HTERT RPE-1 (cell line): Measurements from ENCODE around the gene LAMA1.
"Not testable (repeated sequence)": the region's sequence is repeated elsewhere in the genome, so short reads cannot be mapped to it uniquely, and the experiment has no call there.

Experiments used
- in situ Hi-C: fragments of 300-500 bp; cut with MboI; formaldehyde crosslinking; loops from 4 replicates; pipeline ENCODE4 v1.14.3; 2020; ENCODE audit warnings: low sequenced_read_pairs

LAMA1 gene

DNA sequence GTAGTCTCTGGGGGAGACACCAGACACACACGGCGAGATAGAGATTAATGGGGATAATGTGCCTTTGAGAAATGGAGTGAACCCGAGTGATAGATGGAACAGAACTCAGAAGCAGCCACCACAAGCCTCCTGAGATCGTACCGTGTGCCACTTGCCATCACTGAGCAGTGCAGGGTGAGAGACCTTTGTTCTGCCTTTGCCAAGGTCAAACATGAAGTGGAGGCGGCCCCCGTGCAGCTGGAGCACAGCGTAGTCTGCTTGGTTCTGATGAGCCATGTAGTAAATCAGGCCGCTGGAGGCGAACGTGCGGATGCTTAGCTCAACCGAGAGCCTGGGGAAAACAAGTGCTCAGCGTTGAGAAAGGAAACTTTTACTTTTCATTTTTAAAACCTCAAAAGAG is 167.0 kb downstream of the LAMA1 start:
- in situ Hi-C loops: no loop called here

DNA sequence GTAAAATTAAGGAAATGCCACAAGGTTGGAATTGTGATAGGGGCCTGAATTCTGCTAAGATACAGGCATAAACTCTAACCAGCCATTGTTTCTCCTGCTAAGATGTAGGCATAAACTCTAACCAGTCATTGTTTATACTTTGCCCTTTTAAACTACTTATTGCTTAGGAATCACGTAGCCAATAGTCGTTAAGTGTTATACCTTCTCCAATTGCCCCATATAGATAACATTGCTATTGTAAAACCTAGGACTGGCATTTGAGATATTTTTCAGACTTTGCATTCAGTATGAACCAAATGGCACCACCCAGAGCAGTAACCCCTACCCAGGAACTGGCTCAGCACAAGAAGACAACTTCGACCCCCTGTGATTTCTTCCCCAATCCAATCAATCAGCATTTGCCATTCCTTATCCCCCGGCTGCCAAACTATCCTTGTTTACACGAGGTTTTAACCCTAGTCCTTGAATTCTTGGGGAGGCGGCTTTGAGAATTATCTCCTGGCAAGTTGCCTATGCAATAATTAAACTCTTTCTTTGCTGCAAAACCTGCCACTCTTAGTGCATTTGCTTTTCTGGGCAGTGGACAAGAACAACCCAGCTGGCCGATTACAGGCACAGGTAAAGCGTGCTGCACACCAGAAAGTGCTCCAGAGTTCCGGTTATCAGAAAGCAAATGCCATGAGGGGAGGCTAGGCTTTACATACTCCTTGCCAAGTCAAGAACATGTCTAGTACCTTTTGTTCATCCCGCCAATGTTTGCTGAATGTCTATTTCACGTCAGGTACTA is 167.6 kb downstream of the LAMA1 start:
- in situ Hi-C loops: no loop called here

DNA sequence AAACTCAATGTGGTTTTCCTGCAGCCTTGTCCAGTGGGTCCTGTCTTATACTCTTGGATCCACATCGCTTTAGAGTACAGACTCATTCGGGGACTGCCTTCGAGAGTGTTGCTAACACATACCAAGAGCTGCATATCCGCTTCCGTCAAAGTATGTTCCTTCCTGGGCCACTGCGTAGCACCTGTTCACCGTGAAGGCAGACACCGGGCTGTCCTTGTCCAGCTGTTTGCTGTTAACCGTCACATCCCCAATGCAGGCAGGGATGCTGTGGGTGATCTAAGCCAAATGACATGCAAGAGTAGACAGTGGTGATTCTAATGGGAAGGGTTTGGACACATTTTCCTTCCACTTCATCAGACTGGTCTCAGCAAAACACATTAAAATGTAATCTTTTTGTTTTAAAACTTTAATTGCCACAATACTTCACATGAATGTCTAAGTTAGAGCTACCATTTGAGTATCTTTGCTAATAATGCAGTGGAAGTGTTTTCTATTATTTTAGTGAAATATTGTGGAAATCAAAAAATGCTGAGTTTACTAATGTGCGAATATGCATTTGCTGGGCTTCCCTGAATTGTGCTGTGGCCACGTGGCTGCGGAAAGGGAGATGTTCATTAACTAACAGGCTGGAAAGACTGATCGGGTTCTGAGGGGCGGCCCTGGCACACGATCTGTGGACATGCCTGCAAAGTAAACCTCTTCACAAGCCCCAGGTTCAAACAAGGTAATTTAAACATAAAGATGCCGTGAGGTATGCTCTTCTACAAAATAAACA is 169.1 kb downstream of the LAMA1 start:
- in situ Hi-C loops: no loop called here

DNA sequence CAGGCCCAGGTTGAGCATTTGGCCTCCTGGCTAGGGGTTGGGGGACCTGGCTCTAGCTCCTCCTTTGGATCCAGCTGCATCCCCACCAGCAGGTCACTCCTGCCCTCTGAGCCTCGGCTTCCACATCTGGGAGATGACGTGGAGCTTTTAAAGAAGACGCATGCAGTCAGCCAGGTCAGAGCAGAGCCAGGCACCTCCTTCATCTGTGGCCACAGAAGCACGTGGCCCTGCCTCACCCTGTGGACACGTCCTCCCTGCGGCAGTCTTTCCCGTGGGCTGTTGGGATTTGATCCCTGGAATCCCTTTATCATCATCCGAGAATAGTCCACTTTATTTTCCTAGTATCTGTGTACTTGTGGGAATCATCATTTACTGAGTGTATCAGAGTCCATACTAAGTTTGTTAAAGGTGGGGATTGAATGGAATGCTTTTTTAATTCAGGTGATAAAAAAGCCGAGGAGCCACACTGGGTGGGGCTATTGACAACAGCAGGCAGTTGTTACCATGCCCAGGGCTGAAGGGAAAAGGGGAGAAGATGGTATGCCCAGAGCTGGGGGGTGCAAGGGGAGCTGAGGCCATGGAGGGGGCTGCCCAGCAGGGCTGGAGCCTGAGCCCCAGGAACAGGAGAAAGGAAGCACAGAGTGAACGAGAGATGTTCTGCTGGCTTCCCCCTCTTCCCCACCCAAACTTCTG is 170.1 kb downstream of the LAMA1 start:
- in situ Hi-C loops: no loop called here

DNA sequence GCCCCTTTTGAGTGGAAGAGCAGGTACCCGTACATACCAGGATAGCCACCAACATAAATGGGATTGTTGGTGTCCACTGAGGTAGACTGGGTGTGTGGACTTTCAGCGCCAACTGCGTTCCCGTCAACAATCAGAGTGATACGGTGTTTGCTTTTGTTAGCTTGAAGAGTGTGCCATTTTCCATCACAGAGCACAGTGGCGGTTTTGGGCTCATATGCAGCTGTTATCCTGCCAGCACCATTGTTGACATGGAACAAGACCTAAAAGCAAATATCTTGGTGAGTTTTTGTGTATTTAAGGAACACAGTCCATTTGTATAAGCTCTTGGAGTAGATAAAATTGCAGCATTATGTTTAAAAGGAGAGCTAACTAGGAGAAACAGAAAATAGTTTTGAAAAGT is 174.5 kb downstream of the LAMA1 start:
- in situ Hi-C loops: no loop called here

DNA sequence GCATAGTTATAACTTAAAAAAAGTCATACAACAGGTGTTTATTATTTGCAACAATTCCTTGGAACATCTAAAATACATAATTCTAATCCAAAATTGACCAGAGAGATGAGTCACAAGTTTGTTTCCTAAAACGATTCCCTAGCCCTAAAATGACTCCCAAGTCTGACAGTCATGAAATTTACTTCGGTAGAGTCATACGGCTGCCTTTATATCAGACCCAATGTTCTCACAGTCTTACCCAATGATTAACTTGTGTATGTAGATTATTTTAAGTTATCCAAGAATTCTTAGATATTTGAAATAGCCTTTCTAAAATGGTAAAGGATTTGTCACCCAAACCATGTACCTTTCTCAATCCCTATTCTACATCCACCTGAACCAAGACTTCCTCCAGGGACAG is 174.9 kb downstream of the LAMA1 start:
- in situ Hi-C loops: no loop called here

DNA sequence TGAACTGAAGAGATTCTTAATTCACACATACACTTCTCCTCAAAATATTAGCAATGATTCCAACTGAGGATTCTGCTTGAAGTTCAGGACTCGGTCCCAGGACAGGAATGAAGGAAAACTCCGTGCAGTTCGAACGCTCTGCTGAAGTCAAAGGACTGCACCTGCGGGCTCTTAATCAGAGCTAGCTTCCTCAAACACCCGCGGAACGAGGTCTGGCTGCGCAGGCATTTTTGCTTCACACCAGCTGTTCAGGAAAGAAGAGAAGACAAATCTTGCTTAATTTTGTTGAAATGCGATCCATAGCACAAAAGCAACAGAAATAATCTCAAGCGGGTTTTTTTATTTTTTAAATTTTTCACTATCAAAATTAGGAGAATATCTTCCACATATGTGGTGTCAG is 175.6 kb downstream of the LAMA1 start:
- in situ Hi-C loops: no loop called here

DNA sequence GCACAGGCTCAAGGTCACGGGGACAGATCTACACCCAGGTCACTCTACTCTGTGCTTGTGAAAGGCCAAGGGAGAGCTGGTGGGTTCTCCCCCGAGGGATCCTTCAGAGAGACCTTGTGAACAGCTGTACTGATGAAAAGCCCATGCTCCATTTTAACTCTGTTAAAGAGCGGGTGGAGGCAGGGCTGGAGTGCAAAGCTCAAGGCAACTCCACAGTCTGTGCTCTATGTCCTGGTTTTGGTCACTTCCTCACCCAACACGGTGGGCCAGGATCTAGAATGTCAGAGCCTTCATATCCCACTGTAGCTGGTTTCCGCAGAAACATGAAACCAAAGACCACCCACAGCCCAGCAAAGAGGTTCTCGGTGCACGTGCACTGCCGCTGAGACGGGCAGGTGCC is 177.1 kb downstream of the LAMA1 start:
- in situ Hi-C loops: no loop called here

DNA sequence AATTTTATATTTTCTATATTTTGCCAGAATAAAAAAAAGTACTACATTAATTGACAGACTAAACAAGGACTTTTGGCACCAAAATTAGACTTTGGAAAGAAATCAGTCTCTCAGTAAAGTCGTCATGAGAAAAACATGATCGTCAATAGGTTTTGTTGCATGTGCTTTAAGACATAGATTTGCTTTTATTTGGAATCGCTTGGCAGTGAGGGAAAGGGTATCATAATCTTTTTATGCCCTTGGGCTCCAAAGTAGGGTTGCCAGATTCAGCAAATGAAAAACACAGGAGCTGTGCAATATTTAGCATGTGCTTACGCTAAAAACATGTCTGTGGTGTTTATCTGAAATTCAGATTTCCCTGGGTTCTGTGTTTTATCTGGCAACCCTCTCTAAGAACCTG is 177.6 kb downstream of the LAMA1 start:
- in situ Hi-C loops: no loop called here

DNA sequence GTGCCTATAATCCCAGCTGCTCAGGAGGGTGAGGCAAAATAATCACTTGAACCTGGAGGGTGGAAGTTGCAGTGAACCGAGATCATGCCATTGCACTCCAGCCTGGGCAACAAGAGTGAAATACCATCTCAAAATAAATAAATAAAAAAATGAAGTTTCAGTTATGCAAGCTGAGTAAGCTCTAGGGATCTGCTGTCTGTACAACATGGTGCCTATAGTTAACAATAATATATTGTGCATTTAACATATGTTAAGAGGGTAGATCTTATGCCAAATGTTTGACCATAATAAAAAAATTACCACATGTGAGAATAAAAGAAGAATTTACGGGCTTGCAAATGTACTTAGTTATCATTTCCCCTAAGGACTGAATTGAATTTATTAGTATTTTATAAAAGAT is 179.2 kb downstream of the LAMA1 start:
- in situ Hi-C loops: not testable (repeated sequence)

DNA sequence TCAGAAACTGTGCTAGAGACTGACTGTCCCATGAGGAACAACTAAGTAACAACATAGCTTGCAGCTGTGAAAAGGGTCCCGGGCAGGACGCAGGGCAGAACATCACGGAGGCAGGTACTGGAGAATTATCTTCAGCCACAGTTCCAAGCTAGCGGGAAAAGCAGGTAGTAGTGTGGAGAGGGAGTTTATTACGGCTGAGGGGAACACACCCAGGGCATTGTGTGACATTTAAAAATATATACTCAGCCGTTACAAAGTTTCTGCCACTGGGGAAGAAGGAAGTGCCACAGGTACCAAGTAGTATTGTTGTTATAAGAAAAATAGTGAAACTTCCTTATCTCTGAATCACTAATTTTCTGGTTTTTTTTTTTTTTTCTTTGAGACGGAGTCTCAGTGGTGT is 179.6 kb downstream of the LAMA1 start:
- in situ Hi-C loops: no loop called here

DNA sequence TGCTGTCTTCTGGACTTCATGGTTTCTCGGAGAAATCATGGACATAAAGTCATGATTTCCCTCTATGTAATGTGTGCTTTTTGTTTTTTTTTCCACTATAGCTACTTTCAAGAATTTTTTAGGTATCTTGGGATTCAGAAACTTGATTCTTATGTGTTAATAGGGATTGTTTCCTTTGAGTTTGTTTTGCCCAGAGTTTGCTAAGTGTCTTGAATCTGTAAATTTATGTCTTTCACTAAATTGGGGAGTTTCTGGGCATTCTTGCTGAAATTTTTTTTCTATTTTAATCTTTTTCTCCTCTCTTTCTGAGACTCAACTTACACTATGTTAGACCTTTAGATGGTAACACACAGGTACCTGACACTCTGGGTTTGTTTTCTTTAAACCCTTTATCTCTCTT is 182.7 kb downstream of the LAMA1 start:
- in situ Hi-C loops: no loop called here

DNA sequence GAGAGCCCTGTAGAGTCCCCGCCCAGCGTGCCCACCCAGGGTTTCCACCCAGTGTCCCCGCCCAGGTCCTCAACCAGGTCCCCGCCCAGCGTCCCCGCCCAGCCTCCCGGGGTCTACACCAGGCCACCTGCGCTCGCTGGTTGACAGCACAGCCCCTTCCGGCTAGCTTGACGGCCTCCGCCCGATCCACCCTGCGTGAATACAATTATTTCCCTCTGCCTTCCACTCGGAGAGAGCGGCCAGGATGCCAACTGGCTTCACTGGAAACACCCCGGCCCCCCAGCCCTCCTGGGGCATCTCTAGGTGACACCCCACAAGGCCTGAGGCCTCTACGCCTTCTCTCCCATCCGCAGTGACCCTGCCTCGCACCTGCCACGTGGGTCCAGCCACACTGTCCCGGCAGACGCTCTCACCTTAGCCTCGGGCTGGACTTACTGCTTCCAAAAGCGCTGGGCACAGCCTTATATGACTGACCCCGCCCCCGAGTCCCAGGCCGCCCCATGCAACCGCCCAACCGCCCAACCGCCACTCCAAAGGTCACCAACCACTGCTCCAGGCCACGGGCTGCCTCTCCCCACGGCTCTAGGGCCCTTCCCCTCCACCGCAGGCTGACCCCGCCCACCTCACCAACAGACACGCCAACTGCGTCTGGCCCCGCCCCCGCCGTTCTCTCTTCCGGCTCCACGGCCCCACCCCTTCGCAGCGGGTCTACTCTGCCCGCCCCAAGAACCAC is 188.1 kb downstream of the LAMA1 start:
- in situ Hi-C loops: no loop called here

DNA sequence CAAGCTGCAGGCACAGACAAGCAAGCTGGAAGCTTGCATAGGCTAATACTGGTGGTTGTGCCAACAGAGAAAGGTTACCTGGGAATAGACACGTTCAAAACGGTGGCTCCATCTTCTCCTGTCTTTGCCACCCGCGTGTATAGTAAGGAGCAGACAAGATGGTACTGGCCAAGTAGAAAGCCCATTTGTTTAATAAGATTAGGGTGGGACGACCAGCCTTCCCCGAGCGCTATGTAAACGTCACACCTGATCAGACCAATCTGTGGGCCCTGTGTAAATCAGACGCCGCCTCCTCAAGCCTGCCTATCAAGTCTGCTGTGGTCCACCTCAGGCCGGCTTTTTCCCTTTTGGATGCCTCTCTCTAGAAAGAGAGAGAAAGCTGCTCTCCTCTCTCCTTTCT is 189.2 kb downstream of the LAMA1 start:
- in situ Hi-C loops: no loop called here

DNA sequence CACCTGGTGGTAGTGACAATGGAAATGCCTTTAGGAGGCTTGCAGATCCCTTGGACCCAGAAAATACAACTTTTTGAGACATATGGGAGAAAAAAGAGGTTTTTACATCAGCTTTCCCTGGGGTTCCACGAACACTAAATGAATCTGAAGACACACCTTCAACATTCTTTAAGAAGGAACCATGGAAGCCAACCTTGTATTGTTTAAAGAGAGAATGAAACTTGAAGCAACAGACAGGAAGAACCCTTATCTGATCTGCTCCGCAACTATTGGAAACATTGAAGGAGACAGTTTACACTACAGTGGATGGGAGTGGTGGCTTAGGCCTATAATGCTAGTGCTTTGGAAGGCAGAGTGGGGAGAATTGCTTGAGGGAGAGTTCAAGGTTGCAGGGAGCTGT is 190.4 kb downstream of the LAMA1 start:
- in situ Hi-C loops: no loop called here

DNA sequence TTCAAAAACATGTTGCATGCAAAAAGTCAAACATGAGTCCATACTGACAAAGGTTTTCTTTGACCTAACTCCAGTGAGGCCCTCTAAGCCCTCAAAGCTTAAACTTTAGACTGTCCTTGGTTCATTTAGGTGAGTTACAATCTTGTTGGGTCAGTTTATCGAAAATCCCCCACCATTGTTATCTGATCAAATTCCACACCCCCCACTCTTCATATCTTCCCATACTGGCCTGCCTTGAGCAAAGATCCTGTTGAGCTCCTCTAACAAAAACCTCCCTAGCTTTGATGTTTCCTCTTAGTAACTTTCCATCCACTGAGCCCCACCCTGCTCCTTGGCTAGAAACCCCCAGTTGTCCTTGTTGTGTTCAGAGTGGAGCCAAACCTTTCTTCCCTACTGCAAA is 194.4 kb downstream of the LAMA1 start:
- in situ Hi-C loops: no loop called here

DNA sequence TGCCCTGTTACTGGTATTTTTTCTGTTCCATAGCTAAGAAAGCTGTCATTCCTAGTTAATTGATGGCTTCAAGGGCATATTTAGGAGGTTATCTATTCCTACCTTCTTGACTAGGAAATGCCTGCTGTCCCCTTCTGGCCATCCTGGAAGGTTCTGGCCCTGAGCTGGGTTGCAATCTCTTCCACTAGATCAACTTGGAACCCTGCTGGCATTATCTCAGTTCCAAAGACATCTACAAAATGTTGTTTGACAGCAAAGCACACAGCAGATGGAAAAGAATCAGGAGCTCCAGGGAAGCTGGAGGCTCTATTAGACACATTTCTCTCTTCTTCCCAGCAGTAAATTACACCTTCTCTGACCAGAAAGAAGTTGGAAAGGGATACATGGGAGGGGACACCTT is 196.0 kb downstream of the LAMA1 start:
- in situ Hi-C loops: no loop called here

DNA sequence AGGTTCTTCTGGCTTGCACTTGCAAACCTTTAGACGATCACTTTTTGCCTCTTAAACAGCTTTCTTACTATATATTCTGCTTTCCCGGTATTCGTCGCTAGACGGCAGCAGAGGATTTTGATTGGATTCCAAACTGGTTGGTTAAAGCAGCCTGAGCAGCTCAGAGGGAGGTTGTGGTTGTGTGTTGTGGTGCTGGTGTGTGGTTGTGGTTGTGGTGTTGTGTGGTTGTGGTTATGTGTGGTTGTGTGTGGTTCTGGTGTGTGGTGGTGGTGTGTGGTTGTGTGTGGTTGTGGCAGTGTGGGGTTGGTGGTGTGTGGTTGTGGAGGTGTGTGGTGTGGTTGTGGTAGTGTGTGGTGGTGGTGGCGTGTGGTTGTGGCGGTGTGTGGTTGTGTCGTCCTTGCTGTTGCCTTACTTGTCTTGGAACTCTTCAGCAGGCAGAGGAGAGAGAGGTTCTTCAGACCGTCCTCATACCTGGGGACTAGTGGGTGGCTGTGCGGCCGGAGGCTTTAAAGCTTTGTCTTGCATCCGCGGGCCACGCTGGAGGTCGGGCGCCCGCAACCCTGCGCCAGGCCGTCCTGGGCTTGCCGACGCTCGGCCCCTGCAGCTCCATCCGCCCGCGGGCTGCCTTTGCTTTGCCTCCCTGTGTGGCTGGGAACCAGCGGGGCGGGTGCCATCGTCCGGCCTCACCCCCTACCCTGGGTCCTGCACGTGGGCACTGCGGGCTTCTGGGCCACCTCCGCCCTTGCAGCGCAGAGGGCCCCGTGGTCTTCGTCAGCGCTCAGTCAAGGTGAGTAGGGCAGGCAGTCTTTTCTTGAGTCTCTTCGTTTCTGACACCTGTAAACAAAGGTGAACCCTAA is 197.3 kb downstream of the LAMA1 start:
- in situ Hi-C loops: no loop called here

DNA sequence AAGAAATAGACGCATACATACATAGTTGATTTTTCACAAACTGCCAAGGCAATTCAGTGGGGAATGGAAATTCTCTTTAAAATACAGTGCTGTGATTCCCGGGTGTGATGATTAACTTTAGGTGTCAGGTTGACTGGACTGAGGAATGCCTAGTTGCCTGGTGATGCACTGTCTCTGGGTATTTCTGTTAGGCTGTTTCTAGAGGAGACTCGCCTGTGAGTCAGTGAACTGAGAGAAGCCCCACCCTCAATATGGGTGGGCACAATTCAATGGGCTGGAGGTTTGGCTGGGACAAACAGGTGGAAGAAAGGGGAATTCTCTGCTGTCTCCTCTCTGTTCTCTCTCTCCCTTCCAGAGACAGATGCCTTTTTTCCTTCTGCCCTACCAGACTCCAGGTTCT is 200.5 kb downstream of the LAMA1 start:
- in situ Hi-C loops: no loop called here

DNA sequence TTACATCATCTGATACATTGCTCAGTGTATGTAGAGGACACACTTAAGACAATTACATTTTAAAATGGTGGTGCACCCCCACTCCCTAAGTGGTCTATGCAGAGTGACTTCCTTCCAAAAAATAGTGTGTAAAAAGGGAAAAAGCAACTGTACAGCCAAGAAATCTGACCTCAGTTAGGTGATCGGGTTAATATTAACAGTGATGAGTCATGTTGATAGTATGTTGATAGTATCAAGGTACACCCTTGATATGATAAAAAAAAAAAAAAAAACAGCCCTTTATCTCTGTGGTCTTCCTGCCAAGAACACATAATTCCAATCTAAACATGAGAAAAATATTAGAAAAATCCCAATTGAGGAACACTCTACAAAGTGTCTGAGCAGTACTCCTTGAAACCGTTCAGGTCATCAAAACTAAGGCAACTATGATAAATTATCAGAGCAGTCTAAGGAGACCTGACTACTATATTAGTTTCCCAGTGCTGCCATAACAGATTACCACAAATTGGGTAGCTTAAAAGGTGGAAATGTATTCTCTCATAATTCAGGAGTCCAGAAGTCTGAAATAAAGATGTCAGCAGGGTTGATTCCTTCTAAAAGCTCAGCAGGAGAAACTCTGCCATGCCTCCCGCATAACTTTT is 216.2 kb downstream of the LAMA1 start:
- in situ Hi-C loops: no loop called here
